SK-N-SH treated with all-trans-retinoic acid at 6 μM for 48 hours (cell line): ENCODE data around the gene PHC1.

Experiments used
- ARNTL ChIP-seq: fragments of 450-650 bp; formaldehyde crosslinking; IDR thresholded peaks from 2 replicates; pipeline ENCODE4 v1.5.0; 2020; ENCODE audit warnings: low read depth, mild to moderate bottlenecking, moderate library complexity, borderline replicate concordance
- SNAI2 ChIP-seq: fragments of 250-450 bp; sonication (Bioruptor Pico); IDR thresholded peaks from 2 replicates; pipeline ENCODE4 v1.5.0; 2020; ENCODE audit warnings: mild to moderate bottlenecking, moderate library complexity
- ZFP3 ChIP-seq: fragments of 250-450 bp; sonication (Bioruptor Pico); IDR thresholded peaks from 2 replicates; pipeline ENCODE4 v1.5.0; 2020; ENCODE audit warnings: mild to moderate bottlenecking, moderate library complexity
- ZFP30 ChIP-seq: fragments of 450-650 bp; formaldehyde crosslinking; IDR thresholded peaks from 2 replicates; pipeline ENCODE4 v1.5.0; 2022; ENCODE audit warnings: mild to moderate bottlenecking, moderate library complexity

- TF ChIP-seq ZFP3 (no peak), SNAI2 (no peak), ZFP30 (CRISPR knock-in tag) (no peak), ARNTL (CRISPR knock-in tag) (no peak)
Measured at GRCh38 chr12:8890313-8891085, 23.8 kb upstream of the PHC1 start.
